C1 segment of cervical spinal cord (tissue), 14 donors: ENCODE results near the gene EIF5.
A peak's percentile ranks its signal among the peaks of the same experiment; 100 is the strongest.

Experiments
- DNase-seq, 14 donors: peaks; one replicate each; lab custom pipeline; 2025; lab: John Stamatoyannopoulos, UW

The EIF5 gene

DNA sequence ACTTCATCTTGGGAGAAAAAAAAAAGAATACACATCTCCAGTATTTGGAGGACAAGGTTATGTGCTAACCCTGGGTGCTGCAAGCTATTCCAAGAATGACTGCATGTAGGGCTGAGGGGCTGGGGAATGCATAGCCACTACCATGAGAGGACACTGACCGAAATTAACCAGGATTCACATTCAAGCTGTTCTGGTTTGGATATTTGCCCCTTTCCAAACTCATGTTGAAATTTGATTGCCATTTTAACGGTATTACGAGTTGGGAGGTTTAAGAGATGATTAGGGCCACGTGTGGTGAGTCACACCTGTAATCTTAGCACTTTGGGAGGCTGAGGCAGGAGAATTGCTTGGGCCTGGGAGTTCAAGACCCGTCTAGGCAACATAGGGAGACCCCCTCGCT, 32.7 kb downstream of the EIF5 start:
- no peak for DNase-seq

DNA sequence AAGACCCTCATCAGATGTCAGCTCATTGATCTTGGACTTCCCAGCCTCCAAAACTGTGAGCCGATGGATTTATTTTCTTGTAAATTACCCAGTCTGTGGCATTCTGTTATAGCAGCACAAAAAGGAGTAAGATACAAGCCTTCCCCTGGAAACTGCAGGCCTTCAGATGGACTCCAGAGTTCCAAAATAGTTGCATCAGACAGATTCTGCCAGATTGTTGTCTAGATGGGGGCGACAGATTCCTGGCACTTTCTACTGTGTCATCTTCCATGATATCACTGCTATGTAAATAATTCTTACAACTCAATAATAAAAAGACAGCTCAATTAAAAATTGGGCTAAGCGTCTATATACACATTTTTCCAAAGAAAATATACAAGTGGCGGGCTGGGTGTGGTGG, 34.0 kb downstream of the EIF5 start:
- DNase-seq: no peak

DNA sequence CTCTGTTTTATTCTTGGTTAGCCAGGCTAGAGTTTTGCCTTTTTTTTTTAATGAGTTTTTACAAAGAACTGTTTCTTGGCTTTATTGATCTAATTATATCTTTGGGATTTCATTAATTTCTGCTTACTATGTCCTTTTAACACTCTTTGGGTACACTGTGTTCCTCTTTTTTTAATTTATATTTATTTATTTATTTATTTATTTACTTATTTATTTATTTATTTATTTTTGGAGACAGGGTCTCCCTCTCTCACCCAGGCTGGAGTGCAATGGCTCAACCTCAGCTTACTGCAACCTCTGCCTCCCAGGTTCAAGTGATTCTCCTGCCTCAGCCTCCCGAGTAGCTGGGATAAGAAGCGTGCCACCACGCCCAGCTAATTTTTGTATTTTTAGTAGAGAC, 36.0 kb downstream of the EIF5 start:
- no peak for DNase-seq

DNA sequence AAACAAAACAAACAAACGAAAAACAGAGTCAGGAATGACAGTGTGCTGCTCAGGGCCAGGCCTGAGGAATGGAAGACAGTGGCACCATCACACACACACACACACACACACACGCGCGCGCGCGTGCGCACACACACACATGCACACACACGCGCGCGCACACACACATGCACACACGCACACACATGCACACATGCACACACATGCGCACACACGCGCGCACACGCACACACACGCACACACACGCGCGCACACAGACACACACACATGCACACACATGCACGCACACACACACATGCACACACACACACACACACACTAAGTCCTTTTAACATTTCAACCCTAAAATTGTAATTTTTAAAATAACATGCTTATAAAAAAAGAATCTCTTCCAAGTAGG, 38.0 kb downstream of the EIF5 start:
- DNase-seq: no peak

DNA sequence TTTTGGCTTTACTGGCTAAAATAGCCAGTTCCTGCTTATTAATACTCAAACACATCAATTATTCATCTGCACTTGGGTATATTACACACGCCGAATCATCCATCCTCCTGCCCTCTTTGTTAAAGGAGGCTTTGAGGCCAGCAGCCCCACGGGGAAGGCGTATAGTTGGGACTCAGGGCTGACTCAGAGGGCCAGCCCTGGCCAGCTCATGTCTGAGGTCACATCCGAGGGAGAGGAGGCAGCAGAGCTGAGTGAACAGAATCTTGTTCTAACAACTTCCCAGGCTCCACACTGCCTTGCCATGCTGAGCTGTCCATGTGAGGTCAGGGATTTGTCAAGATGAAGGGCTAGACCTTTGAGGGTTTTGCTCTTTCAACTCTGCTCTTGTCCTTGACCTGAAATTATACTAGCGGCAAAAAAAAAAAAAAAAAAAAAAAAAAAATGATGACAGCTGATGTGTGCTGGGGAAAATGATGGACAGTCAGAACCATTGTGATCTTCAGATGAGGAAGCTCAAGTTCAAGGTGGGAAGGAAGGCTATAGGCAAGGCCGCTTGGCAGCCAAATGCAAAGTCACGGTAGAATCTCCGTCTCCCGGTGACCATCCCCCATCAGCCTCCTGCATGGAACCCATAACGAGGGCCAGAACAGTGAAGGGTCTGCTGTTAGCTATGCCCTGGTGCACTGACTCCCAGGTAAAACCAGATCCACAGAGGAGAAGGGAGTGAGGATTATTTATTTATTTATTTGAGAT, 38.7 kb downstream of the EIF5 start:
- peak in 1 of 14 donors; percentile 6 for DNase-seq

DNA sequence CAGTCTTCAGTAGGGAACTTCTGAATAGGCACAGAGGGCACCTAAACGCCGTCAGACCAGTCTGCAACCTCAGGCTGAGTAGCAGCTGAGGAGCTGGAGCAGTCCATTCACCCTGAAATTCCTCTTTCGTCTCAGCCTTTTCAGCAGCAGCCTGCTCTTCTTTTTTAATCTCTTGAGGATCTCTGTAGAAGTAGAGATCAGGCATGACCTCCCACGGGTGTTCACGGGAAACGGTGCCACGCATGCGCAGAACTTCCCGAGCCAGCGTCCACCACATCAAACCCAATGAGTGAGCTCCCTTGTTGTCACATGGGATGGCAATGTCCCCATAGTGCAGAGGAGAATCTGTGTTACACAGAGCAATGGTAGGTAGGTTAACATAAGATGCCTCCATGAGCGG, 40.1 kb downstream of the EIF5 start:
- no peak for DNase-seq

DNA sequence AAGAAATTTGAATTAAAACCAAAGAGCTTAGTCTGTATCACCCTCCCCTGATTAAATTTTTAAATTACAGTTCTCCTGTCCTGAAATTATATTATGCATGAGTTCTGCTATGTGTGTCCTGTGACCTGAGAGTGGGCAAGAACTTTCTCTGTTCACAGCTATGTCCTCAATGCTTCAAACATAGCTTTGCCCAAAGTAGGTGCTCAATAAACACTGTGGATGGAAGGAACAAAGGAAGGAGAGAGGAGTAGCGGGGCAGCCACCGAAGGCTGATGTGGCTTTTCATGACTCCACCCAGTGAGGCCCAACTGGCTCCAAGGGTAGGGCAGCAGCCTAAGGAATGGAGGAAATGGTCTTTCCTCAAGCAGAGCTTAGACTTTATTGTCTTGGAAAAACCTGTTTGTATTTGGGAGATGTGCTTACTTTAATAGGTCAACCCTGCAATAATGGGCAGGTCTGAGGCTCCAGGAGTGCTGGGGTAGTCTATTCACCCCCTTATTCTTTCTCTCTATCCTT, 43.5 kb downstream of the EIF5 start:
- no peak for DNase-seq

DNA sequence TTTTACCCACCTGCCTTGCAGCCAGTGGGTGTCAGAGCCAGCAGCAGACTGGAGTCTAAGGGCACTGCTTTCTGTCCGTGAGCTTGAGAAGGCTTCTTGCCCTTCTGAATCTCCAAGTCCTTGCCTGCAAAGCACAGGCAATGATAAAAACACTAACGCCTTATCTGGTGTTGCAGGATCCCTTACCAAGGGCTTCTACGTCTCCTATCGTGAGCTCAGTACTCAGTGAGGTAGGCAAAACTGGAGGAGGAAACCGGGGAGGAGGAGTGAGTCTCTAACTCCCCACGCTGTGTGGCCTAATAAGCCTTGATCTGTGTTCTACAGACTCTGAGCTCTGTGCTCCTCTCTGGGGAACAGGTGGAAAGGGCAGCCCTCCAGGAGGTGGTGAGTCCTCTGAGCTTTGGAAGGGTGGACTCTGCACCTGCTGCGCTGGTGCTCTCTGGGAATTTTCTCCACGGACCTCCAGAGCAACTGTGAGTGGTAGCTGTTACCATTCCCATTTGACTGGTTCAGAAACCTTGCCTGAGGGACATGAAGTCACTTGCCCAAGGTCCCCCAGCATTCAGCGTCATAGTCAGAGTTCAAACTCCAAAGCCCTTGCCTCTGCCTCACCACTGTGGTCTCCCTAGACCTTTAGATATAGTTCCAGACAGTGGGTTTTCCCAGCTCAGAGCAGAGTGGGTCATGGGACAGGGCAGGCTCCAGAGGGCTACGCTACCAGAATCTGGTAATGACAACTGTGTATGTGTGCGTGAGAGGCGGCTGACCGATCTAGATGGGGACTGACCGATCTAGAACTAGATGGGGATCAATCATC, 44.2 kb downstream of the EIF5 start:
- no peak for DNase-seq

DNA sequence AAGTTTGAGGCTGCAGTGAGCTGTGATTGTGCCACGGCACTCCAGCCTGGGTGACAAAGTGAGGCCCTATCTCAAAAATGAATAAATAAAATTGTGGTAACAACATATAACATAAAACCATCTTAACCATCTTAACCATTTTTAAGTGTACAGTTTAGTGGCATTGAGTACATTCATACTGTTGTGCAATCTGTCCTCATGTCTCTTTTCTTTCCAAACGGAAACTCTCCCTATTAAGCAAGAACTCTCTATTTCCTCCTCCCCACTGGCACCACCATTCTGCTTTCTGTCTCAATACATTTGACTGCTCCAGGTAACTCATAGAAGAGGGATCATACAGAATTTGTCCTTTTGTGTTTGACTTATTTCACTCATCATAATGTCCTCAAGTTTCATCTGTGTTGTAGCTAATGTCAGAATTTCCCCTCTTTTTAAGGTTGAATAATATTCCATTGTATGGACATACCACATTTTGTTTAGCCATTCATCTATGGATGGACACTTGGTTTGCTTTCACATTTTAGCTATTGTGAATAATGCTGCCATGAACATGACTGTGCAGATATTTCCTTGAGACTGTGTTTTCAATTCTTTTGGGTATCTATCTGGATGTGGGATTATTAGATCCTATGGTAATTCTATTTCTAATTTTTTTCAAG, 46.8 kb downstream of the EIF5 start:
- DNase-seq: no peak

DNA sequence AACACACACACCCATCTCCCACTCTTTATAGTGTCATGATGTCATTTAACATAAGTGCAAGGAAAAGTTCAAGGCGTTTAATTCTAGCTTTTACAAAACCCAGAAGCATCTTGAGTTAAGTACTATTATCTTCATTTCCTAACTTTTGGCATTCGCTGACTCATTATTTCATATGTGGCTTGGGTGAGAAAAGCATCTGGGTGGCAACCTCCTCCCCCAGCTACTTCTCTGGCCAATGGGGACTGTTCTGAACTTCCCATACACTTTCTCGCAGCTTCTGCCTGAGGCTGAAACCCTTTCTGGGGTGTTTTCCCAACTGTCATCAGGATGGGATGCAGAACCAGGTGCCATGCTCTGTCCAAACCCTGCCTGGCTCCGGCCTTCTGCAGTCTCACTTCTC, 48.3 kb downstream of the EIF5 start:
- no peak for DNase-seq

DNA sequence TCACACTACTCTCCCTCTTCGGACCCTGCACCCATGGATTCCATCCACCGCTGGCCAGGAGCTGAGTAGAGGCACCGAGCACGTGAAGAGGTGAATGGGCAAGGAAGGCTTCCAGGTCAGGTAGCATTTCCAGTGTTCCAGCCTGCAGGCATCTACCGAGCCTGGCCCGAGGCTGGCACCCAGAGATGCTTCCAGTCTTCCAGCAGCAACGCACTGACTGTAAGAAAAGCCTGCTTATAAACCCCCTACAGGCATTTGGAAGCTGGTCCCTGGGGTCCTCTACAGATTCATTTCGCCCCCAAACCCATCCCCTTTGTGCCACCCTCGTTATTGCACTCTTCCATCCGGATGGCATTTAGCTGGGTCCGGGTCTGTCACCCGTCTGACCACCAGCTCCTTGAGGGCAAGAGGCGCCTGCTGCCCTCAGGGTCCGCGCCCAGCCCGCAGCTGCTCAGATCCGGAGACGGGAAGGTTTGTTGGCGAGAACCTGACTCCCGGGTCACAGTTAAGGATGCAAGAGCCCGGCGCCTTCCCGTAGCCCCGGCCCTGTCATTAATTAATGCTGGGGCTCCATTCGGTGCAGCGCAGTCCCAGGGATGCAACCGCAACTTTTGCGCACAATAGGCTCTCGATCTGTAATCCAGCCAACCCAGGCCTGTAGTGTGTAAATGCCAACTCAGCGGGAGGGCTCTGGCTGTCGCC, 50.6 kb downstream of the EIF5 start:
- no peak for DNase-seq

DNA sequence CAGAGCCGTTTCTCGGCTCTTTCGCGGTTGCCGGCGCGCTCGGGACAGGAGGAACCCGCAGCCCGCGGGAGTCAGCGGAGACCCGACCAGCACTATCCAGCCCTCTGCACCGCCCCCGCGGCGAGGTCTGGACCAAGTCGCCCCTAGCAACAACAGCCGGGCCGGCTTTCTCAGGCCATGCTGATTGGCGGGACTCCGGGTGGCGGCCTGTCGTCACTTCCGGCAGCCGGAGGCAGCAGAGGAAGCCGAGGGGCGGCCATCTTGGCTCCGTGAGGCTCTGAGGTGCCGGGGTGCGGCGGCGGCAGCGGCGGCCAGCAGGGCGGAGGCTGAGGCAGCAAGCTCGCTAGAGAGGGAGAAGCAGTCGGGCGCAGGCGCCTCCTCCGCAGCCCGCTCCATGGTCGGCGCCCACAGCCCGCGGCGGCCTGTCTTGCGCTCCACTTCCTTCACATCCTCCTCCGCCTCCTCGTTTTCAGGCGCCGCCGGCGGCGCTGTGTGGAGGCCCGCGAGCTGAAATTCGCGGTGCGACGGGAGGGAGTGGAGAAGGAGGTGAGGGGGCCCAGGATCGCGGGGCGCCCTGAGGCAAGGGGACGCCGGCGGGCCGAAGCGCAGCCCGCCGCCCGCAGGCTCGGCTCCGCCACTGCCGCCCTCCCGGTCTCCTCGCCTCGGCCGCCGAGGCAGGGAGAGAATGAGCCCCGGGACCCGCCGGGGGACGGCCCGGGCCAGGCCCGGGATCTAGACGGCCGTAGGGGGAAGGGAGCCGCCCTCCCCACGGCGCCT, 51.3 kb downstream of the EIF5 start, which contains the start of gene MARK3:
Gene MARK3 (plus strand): TSS at position 264 of the 777 bp plus-strand sequence. CDS start 615 bp downstream, outside the sequence.
- peak; percentile 52 to 97 (median 94) for DNase-seq

DNA sequence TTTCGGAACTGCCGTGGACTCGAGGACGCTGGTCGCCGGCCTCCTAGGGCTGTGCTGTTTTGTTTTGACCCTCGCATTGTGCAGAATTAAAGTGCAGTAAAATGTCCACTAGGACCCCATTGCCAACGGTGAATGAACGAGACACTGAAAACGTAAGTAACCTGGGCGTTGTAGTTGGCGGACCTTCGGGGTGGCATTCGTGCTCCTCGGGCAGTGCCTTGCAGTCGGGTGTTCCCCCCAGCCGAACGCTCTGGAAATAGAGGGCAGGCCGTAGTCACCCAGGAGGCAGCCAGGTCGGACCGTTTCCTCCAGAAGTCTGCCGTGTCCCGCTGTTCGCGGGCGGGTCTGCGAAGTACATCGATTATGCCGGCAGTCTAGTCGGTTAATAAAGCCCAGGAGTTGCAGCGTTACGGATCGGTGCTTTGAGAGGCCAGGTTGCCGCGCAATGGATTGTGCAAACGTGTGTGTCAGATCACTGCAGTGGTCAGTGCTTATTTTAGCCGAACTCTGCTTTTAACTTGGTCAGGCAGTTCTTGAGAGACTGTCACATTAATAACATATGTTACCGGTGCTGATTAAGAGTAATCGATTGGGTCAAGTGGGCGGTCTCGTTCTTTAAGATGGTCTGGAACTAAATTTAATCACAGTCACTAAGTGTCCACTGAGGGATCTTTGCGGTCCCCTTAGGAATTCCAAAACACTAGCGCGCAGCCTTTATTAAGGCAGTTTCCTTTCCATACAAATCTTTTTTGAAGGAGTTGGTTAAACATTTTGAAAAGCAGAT, 52.1 kb downstream of the EIF5 start:
- DNase-seq: peak in 11 of 14 donors; percentile 26 to 69 (median 38)

DNA sequence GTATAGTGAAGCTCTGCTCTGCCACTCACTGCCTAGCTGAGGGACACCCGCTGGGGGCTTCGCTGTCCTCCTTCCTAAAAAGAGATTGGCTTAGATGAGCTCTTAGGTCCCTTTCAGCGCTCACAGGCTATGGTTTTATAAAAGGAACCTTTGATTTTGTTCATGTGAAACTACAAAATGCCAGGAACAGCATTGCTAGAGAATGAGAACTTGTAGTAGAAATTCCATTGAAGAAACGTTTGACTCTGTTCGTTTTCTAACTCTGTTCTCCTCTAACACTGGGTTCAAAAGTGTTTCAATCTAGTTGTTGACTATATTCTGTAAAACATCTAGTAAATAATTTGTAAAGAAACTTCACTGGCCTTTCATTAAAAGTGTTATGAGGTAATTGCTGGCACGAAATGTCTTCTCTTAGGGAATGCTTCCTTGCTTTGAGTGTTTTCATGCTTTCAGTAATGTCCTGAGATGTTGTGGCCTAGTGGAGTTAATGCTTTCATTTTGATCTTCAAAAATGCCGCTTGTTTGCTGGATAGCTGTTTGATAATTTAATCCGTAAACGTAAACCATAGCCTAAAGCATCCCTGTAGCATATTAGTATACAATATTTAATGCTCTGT, 52.8 kb downstream of the EIF5 start:
- DNase-seq: peak in 2 of 14 donors; percentile 12 to 18

DNA sequence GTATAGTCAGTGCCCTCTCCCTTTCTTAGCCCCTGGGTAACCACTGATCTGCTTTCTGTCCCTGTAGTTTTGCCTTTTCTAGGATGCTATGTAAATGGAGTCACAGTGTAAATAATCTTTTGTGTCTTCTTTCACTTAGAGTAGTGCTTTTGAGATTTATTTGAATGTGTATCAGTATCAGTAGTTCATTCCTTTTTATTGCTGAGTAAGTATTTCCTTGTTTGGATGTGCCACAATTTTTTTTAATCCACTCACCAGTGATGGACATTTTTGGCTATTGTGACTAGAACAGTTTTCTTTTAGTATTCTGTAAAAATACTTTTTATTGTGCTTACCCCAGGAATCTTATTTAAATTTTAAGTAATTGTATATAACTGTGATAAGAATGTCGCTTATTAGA, 54.6 kb downstream of the EIF5 start:
- no peak for DNase-seq

DNA sequence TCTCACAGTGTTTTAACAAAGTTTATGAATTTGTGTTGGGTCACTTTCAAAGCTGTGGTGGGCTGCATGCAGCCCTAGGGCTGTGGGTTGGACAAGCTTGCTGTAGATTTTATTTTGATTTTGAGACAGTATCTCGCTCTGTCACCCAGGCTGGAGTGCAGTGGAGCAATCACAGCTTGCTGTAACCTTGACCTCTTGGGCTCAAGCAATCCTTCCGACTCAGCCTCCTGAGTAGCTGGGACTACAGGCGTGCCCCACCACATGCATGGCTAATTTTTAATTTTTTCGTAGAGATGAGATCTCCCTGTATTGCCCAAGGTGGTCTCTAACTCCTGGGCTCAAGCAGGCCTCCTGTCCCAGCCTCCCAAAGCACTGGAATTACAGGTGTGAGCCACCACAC, 56.6 kb downstream of the EIF5 start:
- DNase-seq: no peak

DNA sequence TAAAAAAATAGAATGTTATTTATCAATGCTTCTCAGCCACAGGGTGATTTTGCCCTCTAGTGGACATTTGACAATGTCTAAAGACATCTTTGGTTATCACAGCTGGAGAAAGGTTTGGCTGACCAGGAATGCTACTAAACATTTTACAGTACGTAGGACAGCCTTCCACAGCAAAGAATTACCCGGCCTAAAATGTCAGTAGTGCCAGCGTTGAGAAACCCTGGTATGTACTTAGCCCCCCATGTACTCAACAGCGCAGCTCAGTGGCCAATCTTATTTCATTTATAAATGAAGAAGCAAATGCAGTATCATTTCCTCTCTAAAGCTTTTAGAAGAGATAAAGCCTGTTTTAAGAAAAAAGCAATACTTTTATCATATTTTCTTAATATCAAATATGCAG, 57.0 kb downstream of the EIF5 start:
- DNase-seq: peak in 1 of 14 donors; percentile 13

DNA sequence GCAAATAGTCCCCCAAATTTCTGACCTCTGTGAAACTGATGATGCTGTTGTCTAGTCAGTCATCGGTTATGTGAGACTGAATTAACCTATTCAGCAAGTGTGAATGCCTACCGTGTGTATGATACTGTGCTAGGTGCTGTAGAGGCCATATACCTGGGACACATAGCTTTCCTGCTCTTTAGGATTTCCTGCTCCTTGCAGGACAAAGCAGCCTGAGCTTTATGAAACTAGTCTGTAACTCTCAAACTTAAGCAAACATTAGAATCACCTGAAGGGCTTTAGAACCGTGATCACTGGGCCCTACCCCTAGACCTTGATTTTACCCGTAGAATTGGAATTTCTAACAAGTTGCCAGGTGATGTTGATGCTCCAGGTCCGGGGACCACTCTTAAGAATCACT, 58.1 kb downstream of the EIF5 start:
- DNase-seq: no peak

DNA sequence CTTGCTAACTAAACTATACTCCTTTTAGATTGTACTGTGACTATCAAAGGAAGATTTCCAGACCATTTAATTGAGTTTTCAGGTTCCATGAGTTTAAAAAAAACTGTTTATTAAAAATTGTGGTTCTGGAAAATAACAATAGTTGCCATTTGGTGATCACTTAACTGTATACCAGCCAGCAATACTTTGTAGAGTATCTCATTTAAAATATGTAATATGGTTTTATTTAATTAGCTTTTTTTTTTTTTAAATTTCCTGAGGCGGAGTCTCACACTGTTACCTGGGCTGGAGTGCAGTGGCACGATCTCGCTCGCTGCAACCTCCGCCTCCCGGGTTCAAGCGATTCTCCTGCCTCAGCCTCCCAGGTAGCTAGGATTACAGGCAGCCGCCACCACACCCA, 58.5 kb downstream of the EIF5 start:
- DNase-seq: no peak
